Astrocyte of the cerebellum (primary cell): ENCODE measurements around the gene ZCRB1.
"Not testable (repeated sequence)": the region's sequence is repeated elsewhere in the genome, so short reads cannot be mapped to it uniquely, and the experiment has no call there.

Experiments used
- DNase-seq: peaks from one replicate; pipeline ENCODE4 v3.0.0-alpha.2; 2011; ENCODE audit warnings: low read depth
- H3K4me3 ChIP-seq: 2 replicates; pipeline ENCODE4 v1.5.1; 2011; ENCODE audit warnings: mild to moderate bottlenecking, low read depth, low read length, moderate library complexity
- CTCF ChIP-seq: IDR thresholded peaks from 2 replicates; pipeline ENCODE4 v1.5.1; 2012; ENCODE audit warnings: low read length, low read depth, moderate library complexity, mild to moderate bottlenecking; ENCODE audit errors: missing control alignments
- in situ Hi-C: cut with HindIII; loops from 2 replicates; pipeline ENCODE4 v1.10.0; 2017; ENCODE audit warnings: low sequenced_read_pairs

ZCRB1 gene

GRCh38 chr12:42362647-42363260 lies 36.9 kb upstream of the ZCRB1 start:
- no peak for DNase-seq
- TF ChIP-seq CTCF: no peak
- no peak overlapping the region for H3K4me3 ChIP-seq
- in situ Hi-C loops: no loop called here

DNA sequence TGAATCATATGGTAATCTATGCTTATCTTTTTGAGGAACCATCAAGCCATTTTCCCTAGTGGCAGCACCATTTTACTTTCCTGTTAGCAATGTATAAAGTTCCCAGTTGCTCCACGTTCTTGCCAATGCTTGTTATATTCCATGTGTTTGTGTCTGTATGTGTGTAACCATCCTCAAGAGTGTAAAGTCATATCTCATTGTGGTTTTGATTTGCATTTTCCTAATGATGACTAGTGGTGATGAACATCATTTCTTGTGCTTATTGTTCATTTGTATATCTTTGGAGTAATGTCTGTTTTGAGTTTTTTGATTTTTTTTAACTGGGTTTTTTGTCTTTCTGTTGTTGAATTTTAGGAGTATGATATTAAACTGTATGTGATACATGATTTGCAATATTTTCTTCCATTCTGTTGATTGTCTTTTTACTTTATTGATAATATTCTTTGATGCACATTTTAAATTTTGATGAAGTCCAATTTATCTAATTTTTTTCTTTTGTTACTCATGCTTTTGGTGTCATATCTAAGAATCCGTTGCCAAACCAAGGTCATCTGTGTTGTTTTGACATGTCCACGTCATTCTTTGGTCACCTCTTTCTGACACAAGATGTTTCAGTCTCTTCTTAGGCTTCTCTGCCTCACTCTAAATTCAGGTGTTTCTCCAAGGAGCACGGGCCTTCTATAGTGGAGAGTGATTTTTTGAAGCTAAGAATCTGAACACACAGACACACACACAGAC lies 36.2 kb upstream of the ZCRB1 start:
- no peak overlapping the region for H3K4me3 ChIP-seq
- TF ChIP-seq CTCF: no peak
- no peak for DNase-seq
- in situ Hi-C loops: no loop called here

GRCh38 chr12:42360747-42361403 lies 35.0 kb upstream of the ZCRB1 start:
- no peak for TF ChIP-seq CTCF
- in situ Hi-C loops: no loop called here
- no peak overlapping the region for H3K4me3 ChIP-seq
- no peak for DNase-seq

DNA sequence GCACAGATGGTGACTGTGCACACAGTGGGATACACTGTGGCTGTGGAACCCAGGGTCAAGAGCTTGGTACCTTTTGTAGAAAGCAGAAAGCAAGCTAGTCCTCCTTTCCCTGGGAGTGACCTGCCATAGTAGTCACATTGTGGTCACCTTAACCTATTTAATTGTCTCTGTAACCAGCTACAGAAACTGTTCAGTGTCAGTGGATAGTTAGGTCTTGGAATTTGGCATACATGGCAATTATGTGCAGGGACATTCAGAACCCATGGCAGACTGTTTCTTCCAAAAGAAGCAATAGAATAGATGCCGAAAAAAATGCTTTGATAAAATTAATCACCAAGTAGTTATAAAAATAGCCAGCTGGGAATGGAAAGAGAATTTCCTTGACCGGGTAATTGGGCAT lies 30.4 kb upstream of the ZCRB1 start:
- no peak overlapping the region for H3K4me3 ChIP-seq
- in situ Hi-C loops: no loop called here
- DNase-seq: no peak
- TF ChIP-seq CTCF: no peak

- H3K4me3 ChIP-seq, DNase-seq, in situ Hi-C loops: not testable (repeated sequence)
Measured at GRCh38 chr12:42350021-42350407, 24.1 kb upstream of the ZCRB1 start.

DNA sequence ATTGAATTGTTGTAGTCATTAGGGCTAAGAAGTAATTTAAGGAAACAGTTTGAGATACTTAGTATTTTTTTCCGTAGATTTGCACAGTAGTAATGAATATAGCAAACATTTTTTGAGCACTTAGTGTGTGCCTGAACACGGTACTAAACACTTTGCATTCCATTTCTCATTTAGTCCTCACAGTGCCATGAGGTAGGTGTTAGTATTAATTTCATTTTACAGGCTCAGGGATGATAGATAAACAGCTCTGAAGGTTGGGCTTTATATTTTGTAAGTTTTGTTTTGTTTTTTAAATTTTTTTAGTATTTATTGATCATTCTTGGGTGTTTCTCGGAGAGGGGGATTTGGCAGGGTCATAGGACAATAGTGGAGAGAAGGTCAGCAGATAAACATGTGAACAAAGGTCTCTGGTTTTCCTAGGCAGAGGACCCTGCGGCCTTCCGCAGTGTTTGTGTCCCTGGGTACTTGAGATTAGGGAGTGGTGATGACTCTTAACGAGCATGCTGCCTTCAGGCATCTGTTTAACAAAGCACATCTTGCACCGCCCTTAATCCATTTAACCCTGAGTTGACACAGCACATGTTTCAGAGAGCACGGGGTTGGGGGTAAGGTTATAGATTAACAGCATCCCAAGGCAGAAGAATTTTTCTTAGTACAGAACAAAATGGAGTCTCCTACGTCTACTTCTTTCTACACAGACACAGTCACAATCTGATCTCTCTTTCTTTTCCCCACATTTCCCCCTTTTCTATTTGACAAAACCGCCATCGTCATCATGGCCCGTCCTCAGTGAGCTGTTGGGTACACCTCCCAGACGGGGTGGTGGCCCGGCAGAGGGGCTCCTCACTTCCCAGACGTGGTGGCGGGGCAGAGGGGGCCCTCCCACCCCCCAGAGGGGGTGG lies 23.5 kb upstream of the ZCRB1 start:
- in situ Hi-C loops: loop anchor here (25.0 kb wide), 1 partner anchor 1387 kb away; no protein-coding TSS in a partner anchor
- not testable (repeated sequence) for DNase-seq, H3K4me3 ChIP-seq

DNA sequence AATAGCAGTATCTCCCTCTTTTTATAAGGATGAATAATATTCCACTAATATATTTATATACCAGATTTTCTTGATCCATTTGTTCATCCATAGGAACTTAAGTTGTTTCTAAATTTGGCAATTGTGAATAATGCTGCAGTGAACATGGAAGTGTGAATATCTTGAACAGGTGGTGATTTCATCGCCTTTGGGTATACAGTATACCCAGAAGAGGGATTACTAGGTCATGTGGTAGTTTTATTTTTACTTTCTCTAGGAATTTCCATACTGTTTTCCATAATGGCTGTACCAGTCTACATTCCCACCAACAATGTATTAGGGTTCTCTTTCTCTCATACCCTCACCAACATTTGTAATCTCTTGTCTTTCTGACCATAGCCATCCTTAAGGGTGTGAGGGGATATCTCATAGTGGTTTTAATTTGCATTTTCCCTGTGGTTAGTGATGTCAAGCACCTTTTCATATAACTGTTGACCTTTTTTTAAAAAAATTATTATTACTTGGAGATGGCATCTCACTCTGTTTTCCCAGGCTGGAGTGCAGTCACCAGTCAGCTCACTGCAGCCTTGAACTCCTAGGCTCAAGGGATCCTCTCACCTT lies 20.6 kb upstream of the ZCRB1 start:
- no peak for DNase-seq
- H3K4me3 ChIP-seq: no peak overlapping the region
- in situ Hi-C loops: loop anchor here (25.0 kb wide), 1 partner anchor 1384 kb away; no protein-coding TSS in a partner anchor
- TF ChIP-seq CTCF: no peak
